Measurements from ENCODE around the gene FADD.
"Not testable (repeated sequence)": the region's sequence is repeated elsewhere in the genome, so short reads cannot be mapped to it uniquely, and the experiment has no call there.

Gene FADD

GRCh38 chr11:70205049-70205725 lies 2.1 kb downstream of the FADD start:
- DNase-seq: no peak

DNA sequence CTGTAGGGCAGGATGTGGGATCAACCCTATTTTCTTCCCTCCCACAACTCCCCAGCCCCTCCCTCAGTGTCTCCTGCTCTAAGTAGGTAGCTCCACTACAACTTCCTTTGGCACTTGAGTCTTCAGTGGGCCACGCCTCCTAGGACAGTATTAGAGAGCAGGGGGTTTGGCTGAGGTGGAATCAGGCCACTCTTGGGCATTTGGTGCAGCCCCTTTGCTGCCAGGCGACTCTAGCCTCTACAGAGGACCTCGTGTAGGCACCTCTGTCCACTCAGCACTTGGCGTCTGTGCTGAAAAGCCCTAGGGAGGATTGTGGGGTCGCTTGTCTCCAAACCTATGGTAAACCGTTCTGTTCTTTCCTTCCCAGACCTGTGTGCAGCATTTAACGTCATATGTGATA lies 2.7 kb downstream of the FADD start:
- no peak for DNase-seq

- no peak for DNase-seq
Observed at GRCh38 chr11:70206226-70206981, 3.3 kb downstream of the FADD start.

GRCh38 chr11:70206982-70207376 lies 3.9 kb downstream of the FADD start:
- DNase-seq: no peak

DNA sequence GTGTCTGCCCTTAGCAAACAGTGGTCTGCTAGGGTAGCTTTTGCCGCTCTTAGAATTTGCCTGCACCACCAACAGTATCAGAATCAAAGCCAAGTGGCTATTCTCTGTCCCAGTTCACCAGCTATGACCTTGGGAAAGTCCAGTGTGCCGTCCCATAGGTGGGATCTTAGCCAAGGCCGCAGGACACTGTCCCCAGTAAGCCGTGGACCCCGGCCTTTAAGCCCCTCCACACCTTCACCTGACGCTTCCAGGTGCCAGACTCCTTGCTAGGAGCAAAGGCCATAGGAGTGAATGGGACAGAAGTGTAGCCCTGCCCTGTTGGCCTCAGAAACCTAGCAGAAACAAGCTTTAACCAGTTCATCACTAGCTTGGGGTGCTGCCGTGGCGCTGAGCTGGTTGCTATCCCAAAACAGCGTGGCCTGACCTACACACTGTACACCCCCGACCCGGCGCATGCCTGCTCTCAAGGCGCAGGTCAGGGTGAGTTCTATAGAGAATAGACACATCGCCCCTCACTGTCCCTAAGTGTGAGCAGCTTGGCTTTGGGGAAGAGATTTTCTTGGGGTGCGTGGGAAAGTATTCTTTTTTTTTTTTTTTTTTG lies 4.5 kb downstream of the FADD start:
- DNase-seq: no peak

DNA sequence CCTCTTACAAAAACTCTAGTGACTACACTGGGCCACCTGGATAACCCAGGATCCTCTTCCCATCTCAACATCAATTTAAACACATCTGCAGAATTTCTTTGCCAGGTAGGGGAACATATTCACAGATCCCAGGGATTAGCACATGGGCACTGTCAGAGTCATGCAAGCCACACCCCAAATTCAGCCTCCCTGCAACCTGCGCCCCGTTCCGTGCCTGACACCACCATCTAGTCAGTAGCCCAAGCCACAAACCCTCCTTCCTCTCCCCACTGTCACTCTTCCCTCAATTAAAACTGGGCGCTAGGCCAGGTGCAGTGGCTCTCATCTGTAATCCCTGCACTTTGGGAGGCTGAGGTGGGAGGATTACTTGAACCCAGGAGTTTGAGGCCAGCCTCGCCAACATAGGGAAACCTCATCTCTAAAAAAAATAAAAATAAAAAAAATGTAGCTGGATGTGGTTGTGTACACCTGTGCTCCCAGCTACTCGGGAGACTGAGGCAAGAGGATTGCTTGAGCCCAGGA lies 6.4 kb downstream of the FADD start:
- DNase-seq: no peak

DNA sequence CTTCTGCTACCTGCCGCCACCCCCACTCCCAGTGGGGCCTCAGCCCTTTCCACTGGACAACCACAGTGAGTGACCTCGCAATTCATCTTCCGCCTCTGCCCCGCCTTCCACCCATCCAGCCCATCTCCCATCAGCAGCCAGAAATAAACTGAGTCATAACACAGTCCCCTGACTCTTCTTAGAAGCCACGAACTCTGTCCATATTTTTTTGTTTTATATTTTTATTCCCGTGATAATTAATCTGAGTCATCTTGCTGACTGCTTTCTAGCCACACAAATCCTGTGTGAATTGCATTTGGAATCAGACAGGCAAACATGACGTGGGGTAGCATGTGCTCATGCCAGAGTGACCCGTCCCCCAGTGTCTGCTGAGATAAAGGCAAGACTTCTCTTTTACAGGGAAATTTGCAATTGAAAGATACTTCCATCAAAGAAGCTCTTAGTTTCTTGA lies 7.0 kb downstream of the FADD start:
- no peak for DNase-seq

GRCh38 chr11:70210530-70210929 lies 7.4 kb downstream of the FADD start:
- no peak for DNase-seq

- DNase-seq: no peak
Observed at GRCh38 chr11:70212227-70212811, 9.2 kb downstream of the FADD start.

DNA sequence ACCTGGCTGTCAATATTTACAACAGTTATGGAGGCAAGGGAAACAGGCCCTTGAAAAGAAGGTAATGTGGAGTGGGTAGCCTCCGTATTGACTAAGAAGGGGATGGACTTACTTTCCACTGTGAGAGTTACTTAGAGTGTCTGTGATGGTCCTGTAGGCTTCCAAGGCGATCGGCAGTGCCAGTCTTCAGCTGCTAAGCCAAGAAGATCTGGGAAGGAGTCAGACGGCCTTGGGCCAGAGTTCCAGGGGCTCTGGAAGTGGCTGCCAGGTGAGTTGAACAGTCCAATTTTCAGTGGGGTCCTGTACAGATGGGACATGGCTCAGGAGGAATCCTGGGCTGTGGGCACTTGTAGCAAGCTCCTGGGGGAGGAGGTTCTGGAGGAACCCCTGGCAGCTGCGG lies 14.3 kb downstream of the FADD start:
- not testable (repeated sequence) for DNase-seq

GRCh38 chr11:70218076-70218475 lies 15.0 kb downstream of the FADD start:
- not testable (repeated sequence) for DNase-seq

- DNase-seq: no peak
Observed at GRCh38 chr11:70220136-70220535, 17.0 kb downstream of the FADD start.

DNA sequence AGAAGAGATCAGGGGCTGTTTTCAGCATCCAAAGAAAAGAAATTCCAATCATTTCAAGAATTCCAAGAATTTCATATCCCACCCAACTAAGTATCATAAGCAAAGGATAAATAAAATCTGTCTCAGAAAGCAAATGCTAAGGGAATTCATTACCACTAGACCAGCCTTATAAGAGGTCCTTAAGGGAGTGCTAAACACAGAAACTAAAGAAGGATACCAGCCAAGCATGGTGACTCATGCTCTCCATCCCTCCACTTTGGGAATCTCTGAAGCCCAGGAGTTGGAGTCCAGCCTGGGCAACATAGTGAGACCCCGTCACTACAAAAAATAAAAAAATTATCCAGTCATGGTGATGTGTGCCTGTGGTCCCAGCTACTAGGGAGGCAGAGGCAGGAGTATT lies 17.8 kb downstream of the FADD start:
- no peak for DNase-seq

- DNase-seq: no peak
Observed at GRCh38 chr11:70225681-70226177, 22.6 kb downstream of the FADD start.

DNA sequence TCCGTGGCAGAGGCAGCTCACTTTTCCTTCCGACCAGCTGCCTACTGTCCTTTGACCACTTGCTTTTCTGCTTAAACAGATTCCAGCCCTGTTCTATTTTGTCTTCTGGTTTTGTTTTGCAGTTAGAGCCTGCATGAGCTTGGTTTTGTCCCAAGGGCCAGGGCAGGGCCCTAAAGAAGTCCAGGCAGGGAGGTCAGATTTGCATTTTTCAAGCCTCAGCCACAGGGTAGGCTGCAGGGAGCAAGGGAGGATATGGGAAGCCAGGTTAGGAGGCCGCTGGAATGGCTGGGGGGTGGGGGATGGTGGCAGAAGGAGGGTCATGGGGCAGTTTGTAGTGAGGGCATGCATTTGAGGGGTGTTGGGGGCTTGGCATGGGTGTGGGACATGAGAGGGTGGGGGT lies 23.1 kb downstream of the FADD start:
- DNase-seq: no peak

DNA sequence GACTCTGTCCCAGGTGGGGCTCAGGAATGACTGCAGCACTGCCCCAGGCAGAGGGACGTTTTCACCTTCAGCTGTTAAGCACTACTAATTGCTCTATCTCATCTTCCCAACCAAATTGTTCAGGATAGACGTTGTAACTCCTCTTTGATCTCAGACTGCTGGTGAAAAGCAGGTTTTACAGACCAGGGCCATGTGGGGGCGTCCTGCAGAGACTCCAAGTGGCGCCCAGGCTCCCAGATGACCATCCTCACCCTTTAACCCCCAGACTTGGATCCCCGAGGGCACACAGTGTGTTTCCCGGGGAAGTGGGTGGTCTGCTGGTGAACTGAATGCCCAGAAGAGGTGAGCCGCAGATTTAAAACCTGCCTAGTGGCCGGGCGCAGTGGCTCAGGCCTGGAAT lies 23.9 kb downstream of the FADD start:
- DNase-seq: no peak

DNA sequence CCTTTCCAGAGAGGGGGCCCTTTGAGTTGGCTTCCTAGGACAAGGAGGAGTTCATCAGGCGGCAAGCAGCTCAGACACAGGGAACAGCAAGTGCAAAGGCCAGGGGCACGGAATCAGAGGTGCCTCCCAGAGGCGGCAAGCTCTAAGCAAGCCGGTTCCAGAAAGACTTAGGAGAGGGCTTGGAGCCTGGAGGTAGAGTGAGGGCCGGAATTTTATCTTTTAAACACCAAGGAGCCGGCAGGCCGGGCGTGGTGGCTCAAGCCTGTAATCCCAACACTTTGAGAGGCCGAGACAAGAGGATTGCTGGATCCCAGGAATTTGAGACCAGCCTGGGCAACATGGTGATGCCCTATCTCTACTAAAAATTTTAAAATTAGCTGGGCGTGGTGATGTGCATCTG lies 26.6 kb downstream of the FADD start:
- DNase-seq: no peak

GRCh38 chr11:70230151-70230839 lies 27.2 kb downstream of the FADD start:
- DNase-seq: no peak

DNA sequence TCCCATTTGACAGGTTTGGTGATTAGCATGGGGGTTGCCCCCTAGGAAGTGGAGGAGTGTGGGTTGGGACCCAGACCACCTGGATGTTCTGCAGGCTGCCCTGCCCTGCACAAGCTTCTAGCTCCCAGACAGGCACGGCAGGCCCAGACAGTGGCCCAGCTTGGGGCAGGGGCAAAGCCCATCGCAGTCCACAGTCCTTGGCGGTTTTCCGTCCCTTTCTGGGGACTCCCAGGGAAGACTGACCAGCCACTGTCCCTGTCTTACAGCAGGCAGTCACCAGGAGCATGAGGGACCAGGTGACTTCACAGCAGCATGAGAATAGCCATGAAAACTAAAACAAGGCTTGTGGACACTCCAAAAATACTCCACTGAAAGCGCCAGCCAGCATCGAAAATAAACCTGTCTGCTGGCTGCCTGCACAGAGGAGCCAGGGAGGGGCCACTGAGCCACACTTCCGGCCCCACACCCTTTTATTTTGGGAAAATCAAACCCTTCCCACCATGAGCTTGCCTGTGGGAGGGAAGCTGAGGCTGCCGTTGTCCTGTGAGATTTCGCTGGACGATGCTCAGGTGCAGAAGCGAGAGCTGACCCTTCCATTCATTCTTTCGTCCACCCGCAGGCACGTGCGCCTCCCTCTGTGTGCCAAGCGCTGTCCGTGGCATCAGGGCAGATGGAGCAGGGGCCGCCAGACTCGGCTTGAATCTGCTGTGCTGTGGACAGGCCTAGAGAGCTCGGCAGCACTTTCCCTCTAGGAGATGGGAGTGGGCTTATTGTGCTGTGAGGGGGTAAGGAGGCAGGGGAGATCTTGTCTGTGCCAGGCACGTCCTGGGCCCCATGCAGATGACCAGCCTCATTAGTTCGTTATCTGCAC lies 28.0 kb downstream of the FADD start:
- no peak for DNase-seq

DNA sequence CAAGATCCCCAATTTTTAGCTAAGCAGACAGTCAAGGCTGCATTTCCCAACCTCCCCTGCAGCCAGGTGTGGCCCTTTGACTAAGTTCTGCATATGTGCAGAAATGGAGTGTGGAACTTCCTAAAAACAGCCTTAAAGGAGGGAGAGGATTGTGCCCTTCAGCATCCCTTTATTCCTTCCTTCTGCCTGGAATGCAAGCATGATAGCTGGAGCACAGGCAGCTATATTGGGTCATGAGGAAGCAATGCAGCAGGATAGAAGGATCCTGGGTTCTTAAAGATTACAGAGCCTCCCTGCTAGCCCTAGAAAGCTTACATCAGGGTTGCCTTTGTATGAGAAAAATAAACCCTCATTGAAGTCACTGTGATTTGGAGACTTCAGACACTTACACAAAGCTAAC lies 29.9 kb downstream of the FADD start:
- no peak for DNase-seq

- DNase-seq: no peak
Observed at GRCh38 chr11:70233511-70233934, 30.4 kb downstream of the FADD start.

- DNase-seq: no peak
Observed at GRCh38 chr11:70233962-70234361, 30.9 kb downstream of the FADD start.
